HG02970 (cell line): ENCODE results near the gene MARCHF3.
A peak's percentile ranks its signal among the peaks of the same experiment; 100 is the strongest.
"Not testable (repeated sequence)": the region's sequence is repeated elsewhere in the genome, so short reads cannot be mapped to it uniquely, and the experiment has no call there.

ENCODE experiments used
- ATAC-seq: cut with Tn5 transposase; IDR thresholded peaks from one replicate; pipeline ENCODE4 v1.9.1; 2021; ENCODE audit warnings: mild to moderate bottlenecking, moderate library complexity, moderate number of reproducible peaks; ENCODE audit not compliant: unreplicated experiment, low FRiP score

Gene MARCHF3, protein sequence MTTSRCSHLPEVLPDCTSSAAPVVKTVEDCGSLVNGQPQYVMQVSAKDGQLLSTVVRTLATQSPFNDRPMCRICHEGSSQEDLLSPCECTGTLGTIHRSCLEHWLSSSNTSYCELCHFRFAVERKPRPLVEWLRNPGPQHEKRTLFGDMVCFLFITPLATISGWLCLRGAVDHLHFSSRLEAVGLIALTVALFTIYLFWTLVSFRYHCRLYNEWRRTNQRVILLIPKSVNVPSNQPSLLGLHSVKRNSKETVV

DNA sequence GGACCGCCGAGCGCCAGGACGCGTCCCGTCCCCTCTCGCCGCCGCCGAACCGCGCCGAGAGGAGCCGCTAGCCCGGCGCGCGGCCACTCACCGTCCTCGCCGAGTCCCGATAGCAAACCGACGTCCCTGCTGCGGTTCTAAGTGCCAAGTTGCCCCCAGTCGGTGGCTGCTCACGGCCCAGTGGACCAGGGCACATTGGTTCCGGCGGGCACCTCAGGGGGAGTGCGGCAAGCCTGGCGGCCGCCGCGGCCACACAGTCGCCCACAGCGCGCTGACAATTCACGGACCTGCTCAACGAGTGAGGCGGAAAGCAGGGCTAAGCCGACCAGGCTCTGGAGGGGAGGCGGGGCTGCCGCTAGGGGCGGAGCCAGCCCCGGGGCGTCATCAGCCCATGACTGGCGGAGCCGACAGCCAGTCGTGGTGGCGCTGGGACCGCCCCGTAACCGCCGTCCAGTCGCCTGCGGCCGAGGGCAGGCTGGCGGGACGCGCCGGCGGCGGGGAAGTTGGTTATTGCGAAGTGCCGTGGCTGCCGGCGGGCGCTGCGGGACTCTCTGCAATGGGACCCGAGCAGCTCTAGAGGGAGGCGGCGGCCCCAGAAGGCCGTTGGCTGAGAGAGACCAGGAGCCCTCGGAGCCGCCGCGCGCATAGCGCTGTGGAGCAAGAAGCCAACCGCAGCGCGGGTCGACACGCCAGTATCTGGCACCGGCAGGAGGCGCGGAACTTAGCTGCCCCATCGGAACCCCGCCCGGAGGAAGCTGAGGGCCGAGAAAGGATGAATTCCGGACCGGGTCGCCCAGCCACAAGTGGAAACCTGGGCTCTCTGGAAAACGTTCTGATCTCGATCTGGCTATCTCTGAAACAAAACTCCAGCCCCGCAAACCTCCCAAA is at the start of gene MARCHF3:
Gene MARCHF3 (minus strand): TSS at position 300 of the 888 bp plus-strand sequence. CDS start 112,387 bp downstream, outside the sequence.
- peak; percentile 94 for ATAC-seq

DNA sequence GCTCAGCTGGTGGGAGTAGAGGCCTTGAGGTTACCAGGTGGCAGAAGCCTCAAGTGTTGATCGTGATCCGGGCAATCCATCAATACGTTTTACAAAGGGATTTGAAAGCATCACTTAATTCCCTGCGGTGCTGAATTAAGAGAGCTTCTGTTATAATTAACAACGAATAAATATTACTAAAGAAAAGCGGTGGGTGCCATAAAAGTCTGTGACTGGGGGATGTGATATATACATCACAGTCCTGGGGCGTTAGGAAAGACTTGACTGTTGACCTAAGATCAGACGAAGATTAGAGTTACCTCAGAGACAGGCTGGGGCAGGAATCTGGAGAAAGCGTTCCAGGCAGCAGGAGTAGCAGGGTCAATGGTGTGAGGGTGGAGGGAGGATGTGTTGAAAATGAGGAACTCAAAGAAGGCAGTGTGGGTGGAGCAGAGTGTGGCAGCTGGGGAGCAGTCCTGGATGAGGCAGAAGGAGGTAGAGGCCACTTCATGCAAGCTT is 49.7 kb upstream of the MARCHF3 start:
- no peak for ATAC-seq

DNA sequence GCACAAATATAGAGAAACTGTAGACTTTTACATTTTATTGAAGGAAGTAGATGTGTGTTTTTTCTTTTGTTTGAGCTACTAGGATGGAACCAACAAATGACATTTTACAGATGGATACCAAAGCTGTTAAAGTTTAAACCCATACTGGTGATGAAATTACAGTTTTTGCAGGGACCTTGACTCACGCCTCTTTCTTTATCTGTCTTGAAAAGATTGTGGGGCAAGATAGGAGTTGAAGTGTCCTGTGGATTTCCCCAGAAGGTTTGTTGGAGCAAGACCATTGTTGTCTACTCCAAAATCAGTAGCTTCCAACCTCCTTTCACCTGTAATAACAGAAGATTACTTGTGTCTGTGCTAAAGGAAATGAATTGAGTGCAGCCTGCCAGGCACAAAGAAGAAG is 47.0 kb upstream of the MARCHF3 start:
- no peak for ATAC-seq

DNA sequence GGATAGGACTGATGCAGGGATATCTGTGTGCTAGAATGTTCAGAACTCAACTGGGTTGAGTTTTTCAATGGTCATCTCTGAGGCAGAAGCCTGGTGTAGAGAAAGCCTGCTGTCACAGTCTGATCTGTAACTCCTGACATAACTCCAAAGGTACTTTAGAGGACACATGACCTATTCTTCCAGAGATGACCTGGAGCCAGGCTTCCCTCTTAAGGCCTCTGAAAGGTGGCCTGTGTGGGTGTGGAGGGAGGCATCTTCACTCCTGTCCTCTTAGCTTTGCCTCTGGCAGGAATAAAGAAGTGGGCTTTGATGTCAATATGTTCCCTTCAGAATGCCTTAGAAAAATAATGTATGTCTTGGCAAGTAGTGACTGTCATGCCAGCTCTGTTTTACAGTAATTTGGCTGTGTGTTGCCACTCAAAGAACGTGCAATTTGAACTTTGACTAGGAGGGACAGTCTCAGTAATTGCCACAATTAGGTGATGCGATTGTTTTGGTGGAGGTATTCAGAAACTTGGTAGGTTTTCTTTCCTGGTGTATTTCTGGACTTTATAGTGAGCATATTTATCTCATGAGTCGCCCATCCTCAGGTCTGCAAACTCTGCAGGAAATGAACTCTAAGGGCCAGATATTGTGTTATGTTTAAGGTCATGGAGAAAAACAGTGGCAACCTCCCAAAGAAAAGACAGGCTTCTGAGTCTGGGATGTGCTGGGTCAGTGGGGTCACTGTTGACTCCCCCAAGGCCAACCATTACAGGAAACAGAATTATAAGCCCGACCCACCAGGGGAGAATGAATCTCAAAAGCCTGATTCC is 46.2 kb upstream of the MARCHF3 start:
- no peak for ATAC-seq

DNA sequence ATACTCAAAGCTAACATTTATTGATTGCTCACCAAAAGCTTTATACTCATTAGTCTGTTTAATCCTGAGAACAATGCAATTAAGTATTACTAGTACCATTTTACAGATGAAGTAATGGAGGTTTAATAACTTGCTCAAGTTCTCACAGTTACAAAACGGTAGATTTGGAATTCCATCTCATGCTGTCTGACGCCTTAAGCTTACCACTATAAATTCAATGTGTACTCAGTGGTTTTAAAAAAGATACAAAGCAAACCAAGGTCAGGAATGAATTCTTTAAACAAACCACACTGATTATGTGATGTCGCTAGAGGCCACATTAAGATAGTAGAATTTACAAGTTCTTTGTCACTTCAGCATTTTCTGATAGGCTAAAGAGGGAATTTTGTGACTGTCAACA is 44.1 kb upstream of the MARCHF3 start:
- ATAC-seq: no peak

DNA sequence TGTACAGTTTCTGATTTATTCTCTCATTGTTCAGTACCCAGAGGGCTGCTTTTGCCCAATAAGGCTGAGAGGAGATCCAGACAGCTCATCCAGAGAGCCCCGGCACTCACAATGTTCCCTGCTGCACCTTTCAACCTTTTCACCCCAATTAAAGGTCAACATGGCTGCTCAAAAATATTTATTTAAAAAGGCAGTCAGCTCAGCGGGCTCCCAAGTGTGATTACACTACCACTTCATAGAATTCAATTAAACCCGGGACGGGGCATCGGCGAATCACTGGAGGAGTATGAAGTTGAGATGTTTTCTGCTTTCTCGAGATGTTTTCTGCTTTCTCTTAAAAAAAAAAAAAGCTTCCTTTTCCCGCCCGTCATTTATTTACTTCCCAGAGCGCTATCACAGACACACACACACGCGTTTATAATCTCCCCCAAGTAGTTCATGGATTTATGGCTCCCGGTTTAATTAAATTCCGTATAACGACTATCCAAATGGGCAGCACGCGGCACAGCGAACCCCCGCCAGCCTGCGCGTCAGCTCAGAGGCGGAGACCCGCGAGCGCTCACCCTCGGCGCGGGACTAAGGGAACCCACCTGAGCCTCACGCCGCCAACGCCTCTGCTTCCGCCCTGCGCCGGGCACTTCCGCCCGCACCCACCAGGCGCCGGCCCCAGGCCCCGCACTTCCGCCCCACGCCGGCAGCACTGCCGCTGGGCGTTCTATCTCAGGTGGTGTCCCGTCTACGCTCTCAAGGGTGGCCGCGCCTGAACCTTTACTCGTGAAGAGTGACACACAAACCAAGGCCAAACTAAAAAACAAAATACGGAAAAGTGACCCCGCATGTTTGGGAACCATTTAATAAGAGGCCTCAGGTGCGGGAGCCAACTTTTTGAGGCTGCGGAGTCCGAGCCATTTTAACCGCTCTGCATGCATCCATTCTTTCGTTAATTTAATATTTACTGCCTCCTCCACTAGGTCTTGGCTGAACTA is 42.8 kb upstream of the MARCHF3 start, which contains the start of gene C5orf63:
Gene C5orf63 (minus strand): TSS at position 642 of the 986 bp plus-strand sequence. CDS start 14,507 bp downstream, outside the sequence.
- peak; percentile 96 for ATAC-seq

DNA sequence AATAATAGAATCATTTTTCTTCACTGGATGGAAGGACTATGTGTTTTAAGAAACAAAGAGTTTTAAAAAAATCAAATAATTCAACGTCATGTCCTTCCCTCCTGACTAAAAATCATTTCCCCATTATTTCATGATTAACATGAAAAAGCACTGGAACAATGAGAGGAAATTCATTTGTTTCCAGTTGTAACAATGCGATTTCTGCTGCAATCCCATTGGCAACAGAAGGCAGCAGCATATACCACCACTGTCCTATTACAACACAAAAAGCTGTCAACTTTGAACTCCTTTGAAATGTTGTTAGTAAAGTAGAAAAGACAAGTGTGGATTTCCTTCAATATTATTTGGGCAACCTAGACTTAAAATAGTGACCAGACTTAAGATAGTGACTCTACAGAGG is 39.9 kb upstream of the MARCHF3 start:
- ATAC-seq: no peak

DNA sequence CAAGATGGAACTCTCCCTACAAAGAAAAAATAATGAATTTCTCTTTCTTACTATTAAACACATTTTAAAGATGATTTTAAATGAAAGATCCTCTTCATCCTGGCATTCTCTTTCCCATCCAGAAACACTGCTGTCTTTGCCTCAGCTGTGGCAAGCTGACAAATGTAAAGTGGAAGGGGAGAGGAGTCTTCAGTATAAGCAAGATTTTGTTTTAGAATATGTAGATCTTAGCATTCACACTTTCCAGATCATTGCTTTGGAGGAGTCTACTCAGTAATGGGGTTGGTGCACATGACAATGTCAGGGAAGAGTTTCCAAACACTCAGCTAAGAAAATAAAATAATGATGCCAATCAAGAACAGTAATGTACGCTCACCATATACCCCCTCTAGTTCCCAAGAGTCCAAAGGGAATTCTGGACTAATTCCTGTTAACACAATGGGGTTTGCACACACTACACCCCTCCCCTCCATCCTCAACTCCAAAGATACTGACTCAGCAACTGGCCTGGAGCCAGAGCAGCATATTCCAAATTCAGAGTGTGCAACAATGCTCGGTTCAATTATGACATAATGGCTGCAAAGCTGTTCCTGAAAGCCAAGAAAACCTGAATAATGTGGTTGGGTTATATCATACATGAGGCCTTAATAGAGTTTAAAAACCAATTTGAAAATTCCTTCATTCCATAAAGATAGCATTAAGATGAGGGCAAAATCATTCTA is 38.3 kb upstream of the MARCHF3 start:
- no peak for ATAC-seq

DNA sequence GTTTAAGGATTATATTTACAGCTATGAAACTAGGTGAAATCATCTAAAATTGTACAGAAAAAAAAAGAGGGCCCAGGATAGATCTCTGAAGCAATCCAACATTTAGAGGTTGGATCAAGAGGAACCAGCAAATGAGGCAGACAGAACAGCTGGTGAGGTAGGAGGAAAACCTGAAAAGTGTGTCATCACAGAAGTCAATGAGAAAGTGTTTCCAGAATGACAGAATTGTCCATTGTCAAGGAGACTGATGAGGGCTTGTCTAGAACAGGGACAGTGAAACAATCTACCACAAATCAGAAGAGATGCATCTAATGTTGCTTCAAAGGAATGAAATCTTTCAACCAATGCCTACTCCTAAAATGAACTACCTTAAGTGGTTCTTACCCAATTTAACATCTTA is 36.4 kb upstream of the MARCHF3 start:
- ATAC-seq: no peak

DNA sequence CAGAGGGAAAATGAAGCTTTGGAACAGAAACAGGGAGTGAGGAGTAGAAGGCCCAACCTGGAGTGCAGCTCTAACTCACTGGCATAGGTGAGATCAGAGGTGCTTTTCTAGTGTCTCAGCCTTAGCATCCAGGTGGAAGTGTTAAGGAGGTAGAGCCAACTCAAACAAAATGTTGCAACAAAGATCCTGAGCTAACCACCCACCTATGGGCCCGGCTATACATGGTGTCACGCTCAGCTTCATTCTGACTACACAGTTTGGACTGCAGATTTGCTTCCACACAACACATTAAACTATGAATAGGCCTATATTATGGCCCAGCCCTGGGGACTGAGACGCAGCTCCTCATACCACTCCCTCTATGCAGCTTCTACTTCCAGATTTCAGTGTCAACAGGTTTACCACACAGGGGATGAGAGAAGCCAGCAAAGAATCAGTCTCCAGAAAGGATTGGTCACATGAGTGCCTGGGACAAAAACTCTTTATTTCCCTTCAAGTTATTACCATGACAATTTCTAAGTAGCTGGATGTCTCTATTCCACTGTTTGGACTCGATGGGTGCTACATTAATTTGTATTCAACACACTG is 34.0 kb upstream of the MARCHF3 start:
- ATAC-seq: no peak

DNA sequence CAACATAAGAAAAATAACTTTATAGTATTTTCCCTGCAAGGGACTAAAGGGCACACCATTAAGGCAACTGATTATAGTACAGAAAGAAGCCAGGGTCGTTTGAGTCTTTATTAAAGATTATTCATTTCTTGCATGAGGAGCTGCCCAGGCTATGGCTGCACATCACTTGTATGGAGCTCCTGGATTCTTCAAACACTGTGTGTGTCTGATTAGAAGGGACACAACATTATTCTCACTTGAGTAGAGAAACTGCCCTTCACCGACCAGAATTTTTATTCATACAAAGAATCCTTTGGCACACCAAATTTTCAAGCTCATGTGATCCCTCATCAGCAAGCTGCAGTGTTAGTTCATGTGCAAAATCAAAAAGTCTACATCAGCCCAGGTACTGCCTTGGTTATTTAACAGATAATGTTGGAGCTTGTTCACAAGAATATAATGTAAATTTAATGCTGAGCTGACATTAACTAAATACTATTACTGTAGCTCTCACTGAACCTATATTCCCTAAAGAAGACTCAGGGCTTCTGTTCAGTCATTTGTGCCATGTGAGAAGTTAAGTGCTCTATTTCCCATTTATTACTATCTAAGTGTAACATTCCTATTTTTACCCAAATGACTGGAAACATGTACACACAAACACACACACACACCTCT is 33.0 kb upstream of the MARCHF3 start:
- no peak for ATAC-seq

DNA sequence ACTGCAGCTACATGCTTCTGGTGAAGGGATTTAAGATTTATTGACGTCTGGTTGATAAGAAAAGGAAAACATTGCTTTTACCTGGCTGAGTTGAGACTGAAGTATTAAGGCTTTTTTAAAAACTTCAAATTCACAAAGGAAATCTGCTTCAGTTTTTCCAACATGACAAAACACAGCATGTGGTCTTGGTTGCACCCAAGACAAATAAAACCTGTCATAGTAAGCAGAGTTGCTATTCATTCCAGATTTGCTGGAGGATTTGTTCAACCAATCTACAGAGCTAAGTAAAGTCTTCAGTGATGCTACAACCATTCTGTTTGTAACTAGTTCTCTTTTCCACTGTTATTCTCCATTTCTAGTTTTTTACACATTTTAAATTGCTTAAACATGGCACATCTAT is 31.6 kb upstream of the MARCHF3 start:
- no peak for ATAC-seq

DNA sequence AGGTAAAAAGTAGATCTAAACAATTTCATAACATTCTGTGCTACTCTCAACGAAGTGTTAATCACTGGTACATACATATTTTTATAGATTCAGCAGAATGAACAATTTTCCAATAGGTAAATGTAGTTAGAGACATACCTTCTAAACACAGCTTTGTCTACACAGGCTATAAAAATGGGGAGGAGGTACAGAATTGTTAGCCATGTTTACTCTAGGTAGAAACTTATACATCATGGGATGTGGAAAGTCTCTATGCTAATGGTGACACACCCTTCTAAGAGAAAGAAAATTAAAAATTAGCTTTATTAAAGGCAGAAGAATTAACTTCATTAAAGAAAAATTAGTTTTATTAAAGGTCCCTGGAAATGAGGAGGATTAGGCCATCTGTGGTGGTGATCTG is 31.2 kb upstream of the MARCHF3 start:
- no peak for ATAC-seq

DNA sequence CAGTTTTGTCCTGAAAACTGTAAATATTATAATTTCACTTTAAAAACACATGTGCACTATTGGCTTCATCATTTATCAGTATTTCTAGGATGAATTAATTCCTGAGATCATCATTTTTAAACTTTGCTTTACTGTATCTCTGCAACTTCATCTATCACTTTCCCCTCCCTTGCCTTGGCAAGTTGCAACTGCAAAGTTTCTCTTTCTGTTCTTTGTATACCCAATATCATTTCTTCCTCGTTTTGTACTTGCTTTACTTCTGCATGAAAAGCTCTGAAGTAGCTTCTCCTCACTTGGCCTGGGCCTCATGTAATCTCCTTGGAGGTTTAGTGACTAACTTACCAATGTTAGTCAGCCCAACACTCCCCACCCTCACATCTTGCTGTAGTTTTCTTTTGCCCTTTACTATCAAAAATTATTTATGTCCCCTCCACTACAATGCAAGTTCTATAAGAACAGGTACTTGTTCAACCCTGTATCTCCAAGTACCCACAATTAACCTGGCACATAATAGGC is 30.2 kb upstream of the MARCHF3 start:
- no peak for ATAC-seq

DNA sequence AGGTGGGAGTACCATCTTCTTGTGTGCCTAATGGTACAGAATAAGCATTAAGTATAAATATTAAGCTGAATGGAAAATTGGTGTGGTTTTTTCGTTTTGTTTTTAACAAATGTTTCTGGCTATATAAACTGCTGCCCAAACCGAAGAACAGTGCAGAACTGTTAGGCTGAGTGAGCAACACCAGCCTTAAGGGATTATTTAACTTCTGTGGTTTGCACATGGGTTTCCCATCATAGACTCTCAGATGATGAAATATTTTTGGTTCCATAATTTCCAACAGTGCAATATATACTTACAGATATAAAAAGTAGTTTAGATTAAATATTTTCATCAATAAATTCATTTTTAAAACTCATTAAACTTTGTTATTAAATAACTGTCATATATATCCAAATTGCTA is 26.5 kb upstream of the MARCHF3 start:
- no peak for ATAC-seq

DNA sequence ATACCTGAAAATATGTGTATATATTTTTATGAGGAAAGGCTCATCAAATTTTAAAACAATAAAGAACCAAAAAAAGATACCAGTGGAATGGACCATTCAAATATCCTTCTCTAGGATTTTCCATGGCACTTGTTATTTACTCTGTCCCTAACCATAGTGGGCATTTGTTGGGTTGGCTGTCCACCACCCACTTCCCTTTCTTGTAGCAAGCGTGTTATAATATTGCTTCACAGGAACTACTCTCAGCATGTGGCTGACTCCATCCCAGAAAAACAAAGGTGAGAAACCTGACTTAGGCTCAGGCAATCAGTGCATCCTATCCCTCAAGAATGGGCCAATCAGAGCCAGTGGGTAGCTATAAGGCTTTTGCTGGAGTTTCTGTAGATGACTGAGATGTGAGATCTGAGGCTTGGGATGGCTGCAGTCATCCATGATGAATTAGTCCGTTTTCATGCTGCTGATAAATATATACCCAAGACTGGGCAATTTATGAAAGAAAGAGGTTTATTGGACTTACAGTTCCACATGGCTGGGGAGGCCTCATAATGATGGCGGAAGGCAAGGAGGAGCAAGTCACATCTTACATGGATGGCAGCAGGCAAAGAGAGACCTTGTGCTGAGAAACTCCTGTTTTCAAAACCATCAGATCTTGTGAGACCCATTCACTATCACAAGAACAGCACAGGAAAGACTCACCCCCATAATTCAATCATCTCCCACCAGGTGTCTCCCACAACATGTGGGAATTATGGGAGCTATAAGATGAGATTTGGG is 25.7 kb upstream of the MARCHF3 start:
- no peak for ATAC-seq

DNA sequence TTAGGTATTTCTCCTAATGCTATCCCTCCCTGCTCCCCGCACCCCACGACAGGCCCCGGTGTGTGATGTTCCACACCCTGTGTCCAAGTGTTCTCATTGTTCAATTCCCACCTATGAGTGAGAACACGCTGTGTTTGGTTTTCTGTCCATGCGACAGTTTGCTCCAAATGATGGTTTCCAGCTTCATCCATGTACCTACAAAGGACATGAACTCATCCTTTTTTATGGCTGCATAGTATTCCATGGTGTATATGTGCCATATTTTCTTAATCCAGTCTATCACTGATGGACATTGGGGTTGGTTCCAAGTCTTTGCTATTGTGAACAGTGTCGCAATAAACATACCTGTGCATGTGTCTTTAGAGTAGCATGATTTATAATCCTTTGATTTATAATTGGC is 23.2 kb upstream of the MARCHF3 start:
- not testable (repeated sequence) for ATAC-seq
